IPS-15b (cell line): ENCODE measurements around the gene PIGU.
"Not testable (repeated sequence)": the region's sequence is repeated elsewhere in the genome, so short reads cannot be mapped to it uniquely, and the experiment has no call there.

ENCODE experiments used
- H3K27me3 ChIP-seq: one replicate; pipeline ENCODE4 v1.6.1; 2013; ENCODE audit warnings: low read length; ENCODE audit not compliant: control insufficient read depth, insufficient read depth
- H3K36me3 ChIP-seq: one replicate; pipeline ENCODE4 v1.6.1; 2013; ENCODE audit warnings: low read length; ENCODE audit not compliant: control insufficient read depth, insufficient read depth
- H3K4me1 ChIP-seq: one replicate; pipeline ENCODE4 v1.6.1; 2013; ENCODE audit warnings: mild to moderate bottlenecking, low read length; ENCODE audit not compliant: control insufficient read depth, insufficient read depth
- H3K4me3 ChIP-seq: one replicate; pipeline ENCODE4 v1.5.1; 2013; ENCODE audit warnings: low read depth, low read length
- H3K9ac ChIP-seq: one replicate; pipeline ENCODE4 v1.6.1; 2013; ENCODE audit warnings: low read depth, mild to moderate bottlenecking, low read length
- H3K9me3 ChIP-seq: one replicate; pipeline ENCODE4 v1.6.1; 2013; ENCODE audit warnings: mild to moderate bottlenecking, low read length; ENCODE audit not compliant: control insufficient read depth, insufficient read depth

Gene PIGU

DNA sequence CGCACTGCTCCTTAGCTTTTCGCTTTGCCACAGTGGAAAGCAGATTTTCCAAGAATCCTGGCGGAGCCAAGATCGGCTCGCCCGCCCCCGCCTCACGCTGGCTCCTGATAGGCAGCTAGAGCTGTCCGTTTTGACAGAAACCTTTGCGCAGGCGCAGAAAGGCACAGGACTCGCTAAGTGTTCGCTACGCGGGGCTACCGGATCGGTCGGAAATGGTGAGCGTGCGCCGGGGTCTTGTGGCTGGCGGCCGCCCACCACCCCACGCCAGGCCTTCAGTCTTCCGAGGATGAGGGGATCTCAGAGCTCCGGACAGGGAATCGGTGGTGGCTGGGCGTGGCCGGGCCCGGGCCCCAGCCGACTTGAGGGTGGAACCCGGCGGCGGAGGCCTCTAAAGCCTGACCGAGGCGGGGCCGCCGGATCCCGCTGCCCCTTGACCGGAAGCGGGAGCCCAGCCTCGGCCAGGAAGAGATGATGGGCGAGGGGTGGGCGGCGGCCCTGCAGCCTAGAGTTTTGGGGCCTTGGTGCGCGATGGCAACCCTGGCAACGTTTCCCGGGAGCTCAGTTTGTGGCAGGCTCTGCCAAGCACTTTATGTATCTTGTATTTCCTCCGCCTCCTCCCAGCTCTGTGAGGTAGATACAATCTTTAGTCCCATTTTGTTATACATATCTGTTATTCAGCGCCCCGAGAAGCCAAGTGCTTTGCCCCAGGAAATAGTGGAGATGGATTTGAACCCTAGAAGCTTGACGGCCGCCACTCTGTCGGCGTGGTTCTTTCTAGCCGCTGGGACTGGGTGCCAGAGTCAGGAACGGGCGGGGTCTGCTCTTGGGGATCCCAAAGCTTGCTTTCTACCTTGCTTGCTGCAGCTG lies 160.4 kb downstream of the PIGU start, which contains the start of gene DYNLRB1:
TSS of gene DYNLRB1 (plus strand) at position 176 of the 867 bp plus-strand sequence. CDS start at position 213, 37 bp downstream.
- Histone ChIP-seq H3K4me1 (no peaks in the 10 kb centered on the region), H3K36me3 (peaks cover 4% of the 10 kb centered on the region), H3K27me3 (no peaks in the 10 kb centered on the region), H3K9ac (peak within 1 kb of the TSS; percentile 91), H3K4me3 (peak within 1 kb of the TSS; percentile 94), H3K9me3 (no peaks in the 10 kb centered on the region)

DNA sequence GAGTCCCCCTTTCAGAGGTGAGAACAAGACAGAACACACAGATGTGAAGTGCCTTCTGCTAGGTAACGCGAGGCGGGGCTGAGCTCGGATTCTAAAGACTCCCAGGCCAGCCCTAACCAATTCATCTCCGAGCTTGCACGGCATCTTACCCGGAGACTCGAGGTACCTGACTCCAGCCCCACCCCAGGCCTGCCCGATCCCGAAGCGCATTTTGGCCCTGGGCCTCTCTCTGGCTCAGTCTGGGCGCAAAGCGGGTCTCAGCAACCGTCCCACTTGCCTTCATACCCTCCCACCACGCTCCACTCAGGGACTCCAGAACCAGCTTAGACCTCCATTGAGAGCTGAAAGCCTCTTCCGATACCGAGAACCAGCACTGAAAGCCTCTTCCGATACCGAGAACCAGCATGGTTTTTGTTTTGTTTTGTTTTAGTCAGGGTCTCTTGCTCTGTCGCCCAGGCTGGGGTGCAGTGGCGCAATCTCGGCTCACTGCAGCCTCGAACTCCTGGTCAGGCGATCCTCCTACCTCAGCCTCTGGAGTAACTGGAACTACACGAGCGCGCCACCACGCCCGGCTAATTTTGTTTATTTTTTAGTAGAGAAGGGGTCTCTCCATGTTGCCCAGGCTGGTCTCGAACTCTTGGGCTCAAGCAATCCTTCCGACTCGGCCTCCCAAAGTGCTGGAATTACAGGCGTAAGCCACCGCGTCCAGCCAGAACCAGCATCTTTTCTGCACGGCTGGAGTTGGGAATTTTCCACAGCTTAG lies 161.2 kb downstream of the PIGU start:
- peak overlapping the region; percentile 94 for H3K4me3 ChIP-seq
- H3K27me3 ChIP-seq: no peaks in the 10 kb centered on the region
- no peaks in the 10 kb centered on the region for H3K9me3 ChIP-seq
- peaks cover 4% of the 10 kb centered on the region for H3K36me3 ChIP-seq
- peak overlapping the region; percentile 91 for H3K9ac ChIP-seq
- H3K4me1 ChIP-seq: no peaks in the 10 kb centered on the region

- Histone ChIP-seq H3K27me3 (no peaks in the 10 kb centered on the region), H3K9ac (peak overlapping the region; percentile 91), H3K36me3 (peaks cover 4% of the 10 kb centered on the region), H3K4me1 (no peaks in the 10 kb centered on the region), H3K4me3 (peak overlapping the region; percentile 94), H3K9me3 (no peaks in the 10 kb centered on the region)
Observed at GRCh38 chr20:34514897-34515483, 161.9 kb downstream of the PIGU start.

DNA sequence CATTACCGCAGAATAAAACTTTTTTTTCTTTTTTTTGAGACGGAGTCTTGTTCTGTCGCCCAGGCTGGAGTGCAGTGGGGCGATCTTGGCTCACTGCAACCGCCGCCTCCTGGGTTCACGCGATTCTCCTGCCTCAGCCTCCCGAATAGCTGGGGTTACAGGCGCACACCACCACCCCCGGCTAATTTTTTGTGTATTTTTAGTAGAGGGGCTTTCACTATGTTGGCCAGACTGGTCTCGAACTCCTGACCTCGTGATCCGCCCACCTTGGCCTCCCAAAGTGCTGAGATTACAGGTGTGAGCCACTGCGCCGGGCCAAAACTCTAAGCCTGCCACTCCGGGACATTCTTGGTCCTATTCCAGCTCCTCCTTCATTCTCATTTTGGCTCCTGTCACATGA lies 162.9 kb downstream of the PIGU start:
- H3K36me3 ChIP-seq, H3K27me3 ChIP-seq, H3K4me1 ChIP-seq, H3K9ac ChIP-seq, H3K9me3 ChIP-seq, H3K4me3 ChIP-seq: not testable (repeated sequence)

DNA sequence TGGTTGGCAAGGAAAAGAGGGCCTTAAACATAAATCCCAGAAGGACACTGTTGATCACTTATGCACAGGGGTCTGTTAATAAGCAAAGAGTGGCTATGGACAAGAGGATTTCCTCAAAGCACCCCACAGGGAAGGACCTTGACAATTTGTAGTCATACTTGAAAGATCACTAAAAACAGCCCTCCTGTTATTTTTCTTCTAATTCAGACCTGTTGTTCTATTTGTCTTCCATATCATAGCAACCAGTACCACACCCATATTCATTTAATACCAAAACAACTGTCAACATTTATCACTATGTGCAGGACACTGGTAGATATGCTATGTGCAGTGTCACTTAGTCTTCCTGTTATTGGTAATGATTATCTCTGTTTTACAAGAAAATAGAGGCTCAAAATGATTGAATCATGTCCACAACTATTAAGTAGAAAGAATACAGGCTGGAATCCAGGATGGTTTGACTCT lies 163.9 kb downstream of the PIGU start:
- H3K27me3 ChIP-seq: no peaks in the 10 kb centered on the region
- no peak overlapping the region for H3K9ac ChIP-seq
- H3K4me3 ChIP-seq: no peak overlapping the region
- peaks cover 4% of the 10 kb centered on the region for H3K36me3 ChIP-seq
- no peaks in the 10 kb centered on the region for H3K4me1 ChIP-seq
- no peaks in the 10 kb centered on the region for H3K9me3 ChIP-seq

- Histone ChIP-seq H3K9ac (no peak overlapping the region), H3K36me3 (peaks cover 4% of the 10 kb centered on the region), H3K4me3 (no peak overlapping the region), H3K27me3 (no peaks in the 10 kb centered on the region), H3K4me1 (no peaks in the 10 kb centered on the region), H3K9me3 (no peaks in the 10 kb centered on the region)
Observed at GRCh38 chr20:34512266-34512954, 164.5 kb downstream of the PIGU start.

- Histone ChIP-seq H3K36me3 (peaks cover 4% of the 10 kb centered on the region), H3K27me3 (no peaks in the 10 kb centered on the region), H3K4me1 (no peaks in the 10 kb centered on the region), H3K9me3 (no peaks in the 10 kb centered on the region), H3K9ac (no peak overlapping the region), H3K4me3 (no peak overlapping the region)
Observed at GRCh38 chr20:34511891-34512265, 165.0 kb downstream of the PIGU start.

GRCh38 chr20:34510575-34510974 lies 166.3 kb downstream of the PIGU start:
- Histone ChIP-seq H3K4me1 (no peaks in the 10 kb centered on the region), H3K9ac (no peak overlapping the region), H3K36me3 (peaks cover 4% of the 10 kb centered on the region), H3K4me3 (no peak overlapping the region), H3K9me3 (no peaks in the 10 kb centered on the region), H3K27me3 (no peaks in the 10 kb centered on the region)
